NCI-H345 (cell line): Measurements from ENCODE around the gene ITPRID1.

Experiments used
- DNase-seq: peaks from one replicate; lab custom pipeline; 2025; lab: John Stamatoyannopoulos, UW

ITPRID1 gene

DNA sequence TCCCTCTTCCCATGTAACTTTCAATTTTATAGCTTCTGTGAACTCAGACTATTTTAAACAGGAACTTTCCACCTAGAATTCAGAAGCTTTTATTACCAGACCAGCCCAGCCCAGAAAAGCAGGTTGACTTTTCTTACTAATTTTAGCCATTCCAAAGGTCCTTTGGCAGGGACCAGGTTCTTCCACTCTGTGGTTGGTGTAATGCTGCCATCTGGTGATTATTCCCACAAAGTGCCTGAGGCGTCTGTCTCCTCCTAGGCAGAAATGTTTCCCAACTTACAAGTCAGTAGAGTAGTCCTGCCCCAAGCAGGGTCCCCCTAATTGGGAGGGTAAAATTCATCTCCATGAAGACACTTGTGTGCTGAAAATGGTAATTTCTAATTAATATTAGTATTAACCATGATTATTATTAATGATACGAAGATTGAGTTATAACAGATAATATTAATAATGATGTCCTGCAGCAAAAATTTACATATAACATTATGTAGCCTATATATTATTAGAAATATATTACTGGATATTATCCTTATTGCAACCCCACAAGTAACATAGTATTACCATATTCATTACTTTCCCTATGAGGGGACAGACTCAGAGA lies 120.1 kb downstream of the ITPRID1 start:
- DNase-seq = peak; percentile 68

- DNase-seq = no peak
Observed at GRCh38 chr7:31640381-31640780, 126.5 kb downstream of the ITPRID1 start.

- no peak for DNase-seq
Observed at GRCh38 chr7:31642681-31643115, 128.8 kb downstream of the ITPRID1 start.

GRCh38 chr7:31646942-31647341 lies 133.1 kb downstream of the ITPRID1 start:
- DNase-seq = no peak

DNA sequence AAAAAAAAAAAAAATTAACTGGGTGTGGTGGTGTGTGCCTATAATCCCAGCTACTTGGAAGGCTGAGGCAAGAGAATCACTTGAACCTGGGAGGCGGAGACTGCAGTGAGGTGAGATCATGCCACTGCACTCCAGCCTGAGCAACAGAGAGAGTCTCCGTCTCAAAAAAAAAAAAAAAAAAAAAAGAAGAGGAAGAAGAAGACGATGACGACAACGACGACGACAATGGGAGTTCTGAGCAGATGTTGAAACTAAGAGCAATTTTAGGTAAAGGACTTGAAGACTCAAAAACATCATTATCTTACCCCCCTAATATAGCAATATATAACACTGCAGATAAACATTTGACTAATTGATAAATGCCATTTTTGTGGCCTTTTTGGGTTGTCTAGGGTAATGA lies 133.6 kb downstream of the ITPRID1 start:
- no peak for DNase-seq

DNA sequence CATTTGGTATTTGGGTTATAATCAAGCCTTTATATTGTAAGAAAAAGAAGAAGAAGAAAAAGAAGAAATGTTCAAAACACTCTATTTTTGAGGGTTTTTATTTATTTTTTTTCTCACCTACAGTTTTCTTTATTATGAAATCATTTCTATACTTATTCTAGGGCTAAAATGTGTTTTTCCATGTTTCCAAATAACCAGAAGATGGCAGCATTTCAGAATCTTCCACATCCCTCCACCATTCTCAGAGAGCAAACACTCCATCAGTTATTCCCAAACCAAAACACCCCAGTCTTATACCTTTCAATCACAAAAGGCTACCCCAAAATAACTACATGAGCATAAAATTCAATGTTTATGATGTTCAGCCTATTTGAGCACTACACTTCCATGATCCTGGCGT lies 134.4 kb downstream of the ITPRID1 start:
- peak; percentile 1 for DNase-seq

DNA sequence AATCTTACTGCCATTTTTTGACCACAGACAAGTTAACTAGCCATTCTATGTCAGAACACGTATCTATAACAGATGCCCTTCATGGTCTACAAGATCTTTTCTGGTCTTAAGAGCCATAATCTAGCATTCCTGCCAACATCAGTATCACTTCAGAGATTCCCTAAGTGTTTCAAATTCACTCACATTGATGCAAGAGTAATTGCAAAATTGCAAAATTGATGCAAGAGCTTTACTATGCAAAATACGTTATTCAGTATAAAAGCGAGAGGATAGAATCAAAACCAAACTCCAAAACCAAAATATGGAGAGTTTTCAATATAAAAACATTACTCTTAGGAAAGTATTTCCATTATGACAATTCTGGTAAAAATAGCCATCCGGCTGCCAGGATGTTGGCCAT lies 135.0 kb downstream of the ITPRID1 start:
- no peak for DNase-seq

GRCh38 chr7:31651234-31652062 lies 137.6 kb downstream of the ITPRID1 start:
- no peak for DNase-seq

DNA sequence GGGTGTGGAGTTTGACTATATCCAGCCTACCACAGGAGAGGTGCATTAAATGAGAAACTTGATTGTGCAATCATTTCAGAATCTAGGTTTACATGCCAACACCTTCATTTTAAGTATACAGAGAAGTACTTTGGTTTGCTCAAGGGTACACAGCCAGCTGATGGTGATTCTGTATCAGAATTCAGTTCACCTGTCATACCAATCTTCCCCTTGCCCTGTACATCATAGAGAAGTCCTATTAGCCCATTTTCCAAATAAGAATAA lies 138.1 kb downstream of the ITPRID1 start:
- no peak for DNase-seq

- no peak for DNase-seq
Observed at GRCh38 chr7:31663072-31663471, 149.2 kb downstream of the ITPRID1 start.

DNA sequence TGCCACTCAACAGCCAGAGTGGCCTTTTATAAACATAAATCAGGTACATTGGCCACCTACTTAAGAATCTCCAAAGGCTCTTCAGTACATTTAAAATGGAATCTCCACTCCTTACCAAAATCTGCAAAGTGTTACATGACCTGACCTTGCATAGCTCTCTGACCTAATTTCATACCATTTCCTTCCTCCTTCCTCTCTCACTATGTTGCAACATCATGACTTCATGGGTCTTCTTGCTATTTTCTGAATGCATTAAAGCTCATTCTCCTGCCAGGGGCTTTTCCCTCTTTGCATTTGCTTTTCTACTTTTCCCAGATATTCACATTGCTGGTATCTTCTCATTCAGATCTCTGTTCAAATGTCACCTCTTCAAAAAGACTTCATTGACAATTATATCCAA lies 151.0 kb downstream of the ITPRID1 start:
- no peak for DNase-seq

GRCh38 chr7:31665546-31665945 lies 151.7 kb downstream of the ITPRID1 start:
- DNase-seq = no peak

DNA sequence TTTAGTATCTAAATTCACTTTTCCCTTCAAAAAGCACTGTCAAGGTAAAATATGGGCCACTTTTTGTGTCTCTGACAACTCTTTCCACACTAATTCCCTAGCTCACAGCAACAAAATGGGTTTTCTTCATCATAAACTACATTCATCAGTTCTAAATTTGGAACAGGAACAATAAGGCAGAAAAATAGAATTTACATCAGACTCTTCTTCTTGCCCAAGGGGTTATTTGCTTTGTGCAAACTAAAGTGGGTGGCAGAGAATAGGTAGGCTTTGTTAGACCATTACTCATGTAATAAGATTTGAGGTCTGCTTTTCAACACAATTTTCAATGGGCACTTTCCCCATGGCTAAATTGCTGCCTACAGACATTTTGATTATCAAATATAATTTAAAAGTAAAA lies 155.6 kb downstream of the ITPRID1 start:
- no peak for DNase-seq

- DNase-seq = no peak
Observed at GRCh38 chr7:31679574-31680305, 165.8 kb downstream of the ITPRID1 start.

GRCh38 chr7:31683445-31684225 lies 169.7 kb downstream of the ITPRID1 start:
- DNase-seq = no peak

- no peak for DNase-seq
Observed at GRCh38 chr7:31687024-31687748, 173.3 kb downstream of the ITPRID1 start, which contains the start of gene PPP1R17. TSS of gene PPP1R17 (plus strand) at chr7:31687215. CDS start at chr7:31692442, 5,227 bp downstream.

GRCh38 chr7:31688372-31688771 lies 174.5 kb downstream of the ITPRID1 start:
- no peak for DNase-seq

GRCh38 chr7:31688996-31689395 lies 175.1 kb downstream of the ITPRID1 start:
- no peak for DNase-seq

- peak; percentile 16 for DNase-seq
Observed at GRCh38 chr7:31690935-31691334, 177.0 kb downstream of the ITPRID1 start.

- DNase-seq = no peak
Observed at GRCh38 chr7:31692451-31692850, 178.6 kb downstream of the ITPRID1 start.

DNA sequence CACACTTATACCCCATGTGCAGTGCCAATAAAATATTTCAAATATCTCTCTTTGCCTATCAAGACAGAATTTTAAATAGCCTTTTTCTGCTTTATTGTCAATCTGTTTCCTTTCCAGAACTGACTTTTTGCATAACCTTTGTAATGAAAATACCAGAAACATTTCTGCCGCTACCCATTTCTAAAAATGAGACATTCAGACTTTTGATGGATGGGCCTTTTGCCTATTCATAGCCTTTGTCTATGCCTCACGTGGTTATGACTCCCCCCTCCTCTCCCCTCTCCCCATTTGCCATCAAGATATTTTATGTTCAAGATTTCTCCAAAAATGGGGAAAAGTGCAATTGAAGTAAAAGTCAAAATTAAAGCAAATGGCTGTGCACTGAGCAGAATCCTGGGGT lies 179.0 kb downstream of the ITPRID1 start:
- no peak for DNase-seq
